NCI-H345 treated with DMSO at 0.1 percent for 48 hours (cell line): ENCODE results near the gene IP6K1.
"Not testable (repeated sequence)": the region's sequence is repeated elsewhere in the genome, so short reads cannot be mapped to it uniquely, and the experiment has no call there.

Source experiments
- DNase-seq: peaks from one replicate; lab custom pipeline; 2025; ENCODE audit not compliant: unreplicated experiment; lab: John Stamatoyannopoulos, UW

Gene IP6K1

GRCh38 chr3:49794431-49794830 is 8.1 kb upstream of the IP6K1 start:
- DNase-seq, result no peak

DNA sequence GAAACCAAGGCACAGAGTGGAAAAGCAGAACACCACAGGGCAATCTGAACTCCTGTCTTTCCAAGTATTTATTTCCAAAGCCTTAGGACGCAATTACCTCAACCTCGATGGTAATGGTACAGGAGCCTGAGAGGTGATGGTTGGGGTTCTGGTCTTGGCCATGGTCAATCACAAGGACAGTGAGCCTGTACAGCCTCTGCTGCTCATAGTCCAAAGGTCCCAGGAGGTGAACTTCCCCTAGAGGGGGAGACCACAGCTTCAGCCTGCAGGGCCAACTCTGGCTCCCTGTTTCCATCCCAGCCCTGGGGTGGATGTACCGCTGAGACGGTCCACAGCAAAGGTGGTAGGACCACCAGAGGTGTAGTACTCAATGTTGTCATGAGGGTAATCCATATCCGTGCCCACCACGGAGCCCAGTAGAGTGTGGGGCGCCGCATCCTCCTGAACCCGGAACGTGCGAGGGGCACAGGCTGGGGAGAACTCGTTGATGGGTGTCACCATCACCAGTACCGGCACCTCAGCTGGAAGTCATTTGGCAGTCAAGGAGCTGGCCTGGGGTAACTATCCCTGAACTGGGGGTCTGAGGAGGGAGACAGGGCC is 7.2 kb upstream of the IP6K1 start:
- no peak for DNase-seq

- DNase-seq, result no peak
These were observed 6.2 kb upstream of the IP6K1 start for GRCh38 chr3:49792371-49793150.

GRCh38 chr3:49791571-49791970 is 5.2 kb upstream of the IP6K1 start:
- no peak for DNase-seq

DNA sequence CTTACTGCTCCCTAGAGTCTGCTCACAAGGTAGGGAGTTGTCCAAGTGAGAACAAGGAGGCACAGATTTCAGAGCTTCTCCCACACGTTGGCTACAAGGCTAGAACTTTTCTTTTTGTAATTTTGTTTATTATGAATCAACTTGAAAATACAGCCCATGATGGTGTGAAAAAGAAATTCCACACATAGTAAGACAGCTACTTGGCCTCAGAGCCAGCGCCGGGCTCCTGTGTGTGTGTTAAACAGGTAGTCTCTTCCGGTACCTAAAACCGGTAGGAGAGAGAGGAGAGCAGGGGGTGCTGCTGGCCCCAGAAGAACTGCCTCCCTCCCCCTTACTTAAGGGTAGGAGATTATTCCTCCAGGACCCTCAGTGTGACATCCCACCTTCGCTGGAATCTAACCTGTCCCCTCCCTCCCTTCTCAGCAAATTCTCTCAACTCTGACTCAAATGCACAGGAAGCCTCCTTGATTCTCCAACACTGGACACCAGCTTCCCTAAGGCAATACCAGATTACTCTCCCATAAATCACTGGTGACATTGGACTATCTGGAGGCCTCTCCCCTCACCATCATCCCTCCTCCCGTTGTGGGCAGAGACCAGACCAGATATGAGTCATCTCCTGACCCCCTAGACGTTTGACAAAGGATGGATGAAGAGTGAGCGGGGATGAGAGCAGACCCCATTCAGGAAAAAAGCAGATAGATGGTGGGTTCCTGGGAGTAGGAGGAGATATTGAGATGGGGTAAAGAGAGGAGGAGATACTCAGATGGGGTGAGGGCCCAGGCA is 4.5 kb upstream of the IP6K1 start:
- DNase-seq, result no peak

- DNase-seq, result no peak
These were observed 1.7 kb upstream of the IP6K1 start for GRCh38 chr3:49788056-49788455.

DNA sequence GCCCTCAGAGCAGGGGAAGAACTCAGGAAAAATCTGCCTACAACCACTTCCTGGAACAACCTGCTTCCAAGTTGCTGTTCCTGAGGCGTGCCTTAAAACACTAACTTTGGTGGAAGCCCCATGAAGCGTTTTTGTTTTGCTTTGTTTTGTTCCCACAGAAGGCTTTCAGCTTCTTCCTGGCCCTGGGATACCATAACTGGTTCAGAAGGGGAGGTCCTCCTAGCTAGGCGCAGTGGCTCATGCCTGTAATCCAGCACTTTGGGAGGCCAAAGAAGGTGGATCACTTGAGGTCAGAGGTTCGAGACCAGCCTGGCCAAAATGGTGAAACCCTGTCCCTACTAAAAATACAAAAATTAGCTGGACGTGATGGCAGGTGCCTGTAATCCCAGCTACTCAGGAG is 1.2 kb upstream of the IP6K1 start:
- no peak for DNase-seq

- DNase-seq, result no peak
These were observed 781 bp upstream of the IP6K1 start for GRCh38 chr3:49787182-49787464.

GRCh38 chr3:49785565-49786356 is 581 bp downstream of the IP6K1 start:
- DNase-seq, result no peak

DNA sequence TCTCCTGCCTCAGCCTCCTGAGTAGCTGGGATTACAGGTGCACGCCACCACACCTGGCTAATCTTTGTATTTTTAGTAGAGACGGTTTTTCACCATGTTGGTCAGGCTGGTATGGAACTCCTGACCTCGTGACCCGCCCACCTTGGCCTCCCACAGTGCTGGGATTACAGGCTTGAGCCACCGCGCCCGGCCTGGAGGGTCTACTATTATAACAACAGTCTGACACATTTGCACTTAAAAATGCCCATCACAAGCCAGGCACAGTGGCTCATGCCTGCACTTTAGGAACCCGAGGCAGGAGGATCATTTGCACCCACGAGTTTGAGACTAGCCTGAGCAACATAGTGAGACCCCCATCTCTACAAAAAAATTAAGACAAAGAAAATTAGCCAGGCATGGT is 4.1 kb downstream of the IP6K1 start:
- DNase-seq, result not testable (repeated sequence)

DNA sequence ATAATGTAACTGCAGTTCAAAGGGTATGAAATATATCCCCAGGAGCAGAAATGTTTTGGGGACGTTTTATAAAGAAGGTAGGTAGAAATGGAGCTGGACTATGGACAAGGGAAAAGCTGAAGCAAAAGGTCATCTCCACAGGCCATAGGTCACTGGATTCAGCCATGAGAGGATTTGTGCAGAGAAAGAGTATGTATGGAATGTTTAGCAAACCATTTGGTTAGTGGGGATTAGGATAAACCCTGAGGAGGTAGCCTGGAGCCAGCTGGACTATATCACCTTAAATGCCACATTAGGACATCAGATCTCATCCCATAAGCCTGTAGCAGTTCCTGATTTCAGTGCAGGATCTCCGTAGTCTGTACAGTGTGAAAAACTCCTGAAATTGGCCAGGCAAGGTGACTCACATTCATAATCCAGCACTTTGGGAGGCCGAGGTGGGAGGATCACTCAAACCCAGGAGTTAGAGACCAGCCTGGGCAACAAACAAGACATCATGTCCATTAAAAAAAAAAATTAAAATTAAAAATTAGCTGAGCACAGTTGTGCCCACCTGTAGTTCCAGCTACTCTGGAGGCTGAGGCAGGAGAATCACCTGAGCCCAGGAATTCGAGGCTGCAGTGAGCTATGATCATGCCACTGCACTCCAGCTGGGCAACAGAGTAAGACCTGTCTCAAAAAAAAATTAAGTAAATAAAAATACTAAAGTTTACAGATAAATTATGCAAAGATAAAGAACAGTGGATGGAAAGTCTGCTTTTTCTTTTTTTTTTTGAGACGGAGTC is 4.7 kb downstream of the IP6K1 start:
- no peak for DNase-seq

DNA sequence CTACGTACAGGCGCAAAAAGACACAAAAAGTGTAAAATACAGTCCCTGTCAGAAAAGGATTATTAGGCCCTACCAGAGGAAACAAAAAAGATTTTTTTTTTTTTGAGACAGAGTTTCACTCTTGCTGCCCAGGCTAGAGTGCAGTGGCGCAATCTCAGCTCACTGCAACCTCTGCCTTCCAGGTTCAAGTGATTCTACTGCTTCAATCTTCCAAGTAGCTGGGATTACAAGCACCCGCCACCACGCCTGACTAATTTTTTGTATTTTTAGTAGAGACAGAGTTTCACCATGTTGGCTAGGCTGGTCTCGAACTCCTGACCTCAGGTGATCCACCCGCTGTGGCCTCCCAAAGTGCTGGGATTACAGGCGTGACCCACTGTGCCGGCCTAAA is 5.4 kb downstream of the IP6K1 start:
- not testable (repeated sequence) for DNase-seq

GRCh38 chr3:49780080-49780974 is 6.0 kb downstream of the IP6K1 start:
- DNase-seq, result no peak

DNA sequence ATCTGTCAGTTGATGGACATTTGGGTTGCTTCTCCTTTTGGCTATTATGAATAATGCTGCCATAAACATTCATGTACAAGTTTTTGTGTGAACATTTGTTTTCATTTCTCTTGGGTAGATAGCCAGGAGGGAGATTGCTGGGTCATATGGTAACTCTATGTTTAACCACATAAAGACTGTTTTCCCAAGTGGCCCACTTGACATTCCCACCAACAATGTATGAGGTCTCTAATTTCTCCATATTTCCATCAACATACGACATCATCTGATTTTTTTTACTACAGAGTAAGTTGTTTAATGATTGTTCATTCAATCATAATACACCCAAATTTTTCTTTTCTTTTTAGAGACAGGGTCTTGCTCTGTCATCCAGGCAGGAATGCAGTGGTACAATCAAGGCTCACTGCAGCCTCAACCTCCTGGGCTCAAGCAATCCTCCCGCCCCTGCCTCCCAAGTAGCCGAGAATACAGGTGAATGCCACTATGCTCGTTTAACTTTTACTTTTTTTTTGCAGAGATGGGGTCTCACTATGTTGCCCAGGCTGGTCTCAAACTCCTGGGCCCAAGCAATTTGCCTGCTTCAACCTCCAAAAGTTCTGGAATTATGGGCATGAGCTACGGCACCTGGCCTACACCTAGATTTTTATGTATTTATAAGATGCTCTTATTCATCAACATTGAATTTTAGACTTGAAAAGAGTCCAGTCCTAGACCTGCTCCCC is 6.8 kb downstream of the IP6K1 start:
- DNase-seq, result no peak

DNA sequence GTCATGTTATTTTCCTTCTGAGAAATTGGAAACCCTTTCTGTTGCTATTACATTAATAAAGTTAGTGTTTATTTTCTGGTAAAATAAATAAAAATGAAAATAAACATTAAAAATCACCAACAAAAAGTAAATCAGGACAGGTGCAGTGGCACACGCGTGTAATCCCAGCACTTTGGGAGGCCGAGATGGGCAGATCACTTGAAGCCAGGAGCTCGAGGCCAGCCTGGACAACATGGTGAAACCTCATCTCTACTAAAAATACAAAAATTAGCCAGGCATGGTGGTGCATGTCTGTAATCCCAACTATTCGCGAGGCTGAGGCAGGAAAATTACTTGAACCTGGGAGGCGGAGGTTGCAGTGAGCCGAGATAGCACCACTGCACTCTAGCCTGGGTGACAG is 10.2 kb downstream of the IP6K1 start:
- not testable (repeated sequence) for DNase-seq

GRCh38 chr3:49775538-49775937 is 10.8 kb downstream of the IP6K1 start:
- DNase-seq, result no peak

GRCh38 chr3:49772703-49773102 is 13.6 kb downstream of the IP6K1 start:
- no peak for DNase-seq

DNA sequence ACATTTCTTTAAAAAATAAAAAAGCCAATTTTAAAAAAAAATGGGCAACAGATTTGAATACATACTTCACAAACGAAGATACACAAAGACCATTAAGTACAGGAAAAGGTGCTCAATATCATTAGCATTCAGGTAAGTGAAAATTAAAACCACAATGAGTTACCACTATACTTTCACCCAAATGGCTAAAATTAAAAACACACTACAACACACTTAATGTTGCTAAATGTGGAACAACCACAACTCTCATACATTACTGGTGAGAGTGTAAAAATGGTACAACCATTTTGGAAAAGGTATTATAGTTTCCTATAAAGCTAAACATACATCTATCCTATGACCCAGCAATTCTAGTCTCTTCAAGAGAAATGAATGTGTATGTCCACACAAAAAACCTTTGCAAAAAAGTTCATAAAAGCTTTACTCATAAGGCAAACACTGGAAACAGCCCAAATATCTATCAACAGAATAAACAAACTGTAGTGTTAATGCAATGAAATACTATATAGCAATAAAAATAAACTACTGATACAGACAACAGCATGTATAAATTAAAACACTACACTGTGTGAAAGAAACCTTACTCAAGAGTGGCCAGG is 14.9 kb downstream of the IP6K1 start:
- no peak for DNase-seq

- DNase-seq, result no peak
These were observed 16.4 kb downstream of the IP6K1 start for GRCh38 chr3:49769926-49770325.
